ACC112 (cell line): Measurements from ENCODE around the gene MTRF1.

Source experiments
- H2AFZ ChIP-seq: fragments of 200-600 bp; sonication (generic); one replicate; pipeline ENCODE4 v1.6.0; 2017; ENCODE audit warnings: antibody characterized with exemption, low read length; ENCODE audit not compliant: unreplicated experiment
- H3K27ac ChIP-seq: fragments of 200-600 bp; sonication (generic); 2 replicates; pipeline ENCODE4 v1.5.1; 2014; ENCODE audit warnings: low read depth, mild to moderate bottlenecking, antibody characterized with exemption, low read length, moderate library complexity
- H3K27me3 ChIP-seq: fragments of 200-600 bp; sonication (generic); 2 replicates; pipeline ENCODE4 v1.6.1; 2014; ENCODE audit warnings: mild to moderate bottlenecking, antibody characterized with exemption, low read length, moderate library complexity, mixed read lengths; ENCODE audit not compliant: insufficient read depth
- H3K36me3 ChIP-seq: fragments of 200-600 bp; sonication (generic); 2 replicates; pipeline ENCODE4 v1.6.1; 2016; ENCODE audit warnings: mild to moderate bottlenecking, antibody characterized with exemption, low read length, moderate library complexity, mixed read lengths; ENCODE audit not compliant: insufficient read depth
- H3K4me1 ChIP-seq: fragments of 200-600 bp; sonication (generic); one replicate; pipeline ENCODE4 v1.6.1; 2016; ENCODE audit warnings: low read length, mixed read lengths; ENCODE audit not compliant: insufficient read depth, unreplicated experiment, control insufficient read depth
- H3K4me3 ChIP-seq: fragments of 200-600 bp; sonication (generic); 2 replicates; pipeline ENCODE4 v1.5.1; 2014; ENCODE audit warnings: mild to moderate bottlenecking, low read depth, low read length
- H3K79me2 ChIP-seq: fragments of 200-600 bp; sonication (generic); one replicate; pipeline ENCODE4 v1.6.0; 2016; ENCODE audit warnings: low read length; ENCODE audit not compliant: control insufficient read depth, unreplicated experiment, insufficient read depth

MTRF1 gene

GRCh38 chr13:41299316-41300094 lies 36.1 kb upstream of the MTRF1 start:
- no peaks in the 10 kb centered on the region for H3K27me3 ChIP-seq
- no peak overlapping the region for H3K4me3 ChIP-seq
- H3K4me1 ChIP-seq: no peaks in the 10 kb centered on the region
- H3K36me3 ChIP-seq: no peaks in the 10 kb centered on the region
- no peaks in the 10 kb centered on the region for H3K79me2 ChIP-seq
- H3K27ac ChIP-seq: no peak overlapping the region
- no peak overlapping the region for H2AFZ ChIP-seq

DNA sequence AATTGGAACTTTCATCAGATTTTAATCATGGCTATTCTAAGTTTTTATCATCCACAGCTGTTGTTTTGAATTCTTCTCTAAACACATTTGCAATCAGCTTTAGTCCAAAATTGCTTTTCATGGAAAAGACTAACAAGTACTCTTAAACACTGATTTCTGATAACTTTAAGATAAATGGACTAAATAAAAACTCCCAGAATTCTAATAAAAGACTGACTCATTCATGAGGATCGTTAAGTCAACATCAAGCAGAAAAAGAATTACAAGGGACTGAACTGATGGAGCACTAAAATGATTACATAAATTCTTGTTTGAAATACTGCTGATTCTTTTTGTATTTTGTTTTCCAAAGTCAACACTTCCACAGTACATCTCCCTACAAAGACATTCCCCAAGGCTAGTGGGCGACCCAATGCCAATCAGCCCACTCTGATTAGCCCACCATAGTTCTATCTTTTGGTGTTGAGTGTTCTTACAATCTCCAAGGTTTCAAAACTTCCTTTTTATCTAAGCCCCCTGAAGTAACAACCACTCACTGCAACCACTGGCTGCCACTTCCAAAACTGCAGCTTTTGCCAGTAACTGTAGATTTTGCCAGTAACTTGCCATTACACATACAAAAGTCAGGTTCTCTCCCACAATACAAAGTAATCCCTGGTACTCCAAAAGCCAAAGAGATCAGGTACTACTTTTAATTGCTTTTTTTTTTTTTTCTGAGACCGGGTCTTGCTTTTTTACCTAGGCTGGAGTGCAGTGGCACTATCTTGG lies 33.7 kb upstream of the MTRF1 start:
- no peak overlapping the region for H3K27ac ChIP-seq
- no peaks in the 10 kb centered on the region for H3K79me2 ChIP-seq
- H3K4me1 ChIP-seq: no peaks in the 10 kb centered on the region
- H3K36me3 ChIP-seq: no peaks in the 10 kb centered on the region
- H2AFZ ChIP-seq: no peak overlapping the region
- H3K27me3 ChIP-seq: no peaks in the 10 kb centered on the region
- no peak overlapping the region for H3K4me3 ChIP-seq

GRCh38 chr13:41295973-41296372 lies 32.6 kb upstream of the MTRF1 start:
- no peaks in the 10 kb centered on the region for H3K4me1 ChIP-seq
- no peak overlapping the region for H3K27ac ChIP-seq
- no peaks in the 10 kb centered on the region for H3K36me3 ChIP-seq
- H3K27me3 ChIP-seq: no peaks in the 10 kb centered on the region
- no peak overlapping the region for H2AFZ ChIP-seq
- H3K79me2 ChIP-seq: no peaks in the 10 kb centered on the region
- H3K4me3 ChIP-seq: no peak overlapping the region

GRCh38 chr13:41294914-41295313 lies 31.5 kb upstream of the MTRF1 start:
- Histone ChIP-seq H3K36me3 (no peaks in the 10 kb centered on the region), H3K79me2 (no peaks in the 10 kb centered on the region), H2AFZ (no peak overlapping the region), H3K27me3 (no peaks in the 10 kb centered on the region), H3K27ac (no peak overlapping the region), H3K4me1 (no peaks in the 10 kb centered on the region), H3K4me3 (no peak overlapping the region)

DNA sequence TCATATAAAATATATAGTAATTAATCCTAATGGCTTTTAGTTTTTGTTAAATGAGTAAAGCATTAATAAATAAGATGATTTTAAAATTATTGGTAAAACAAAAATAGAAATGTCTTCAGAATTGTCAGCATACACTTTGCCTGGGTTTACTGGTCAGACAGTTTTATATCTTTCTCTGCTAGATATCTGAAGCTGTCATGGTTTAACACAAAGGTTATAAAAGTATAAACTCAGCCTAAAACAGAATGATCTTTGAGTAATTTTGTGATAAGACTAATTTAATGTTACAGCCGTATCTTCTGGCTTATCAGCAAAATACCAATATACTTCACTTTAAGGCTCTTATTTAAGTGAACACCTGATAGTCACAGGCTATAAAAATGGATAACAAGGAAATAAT lies 29.9 kb upstream of the MTRF1 start:
- no peak overlapping the region for H3K27ac ChIP-seq
- H3K27me3 ChIP-seq: no peaks in the 10 kb centered on the region
- no peaks in the 10 kb centered on the region for H3K79me2 ChIP-seq
- H3K36me3 ChIP-seq: no peaks in the 10 kb centered on the region
- no peak overlapping the region for H2AFZ ChIP-seq
- H3K4me3 ChIP-seq: no peak overlapping the region
- H3K4me1 ChIP-seq: no peaks in the 10 kb centered on the region

GRCh38 chr13:41291246-41291645 lies 27.9 kb upstream of the MTRF1 start:
- Histone ChIP-seq H3K79me2 (no peaks in the 10 kb centered on the region), H2AFZ (no peak overlapping the region), H3K27ac (no peak overlapping the region), H3K36me3 (no peaks in the 10 kb centered on the region), H3K4me3 (no peak overlapping the region), H3K27me3 (no peaks in the 10 kb centered on the region), H3K4me1 (peaks cover 5% of the 10 kb centered on the region)

DNA sequence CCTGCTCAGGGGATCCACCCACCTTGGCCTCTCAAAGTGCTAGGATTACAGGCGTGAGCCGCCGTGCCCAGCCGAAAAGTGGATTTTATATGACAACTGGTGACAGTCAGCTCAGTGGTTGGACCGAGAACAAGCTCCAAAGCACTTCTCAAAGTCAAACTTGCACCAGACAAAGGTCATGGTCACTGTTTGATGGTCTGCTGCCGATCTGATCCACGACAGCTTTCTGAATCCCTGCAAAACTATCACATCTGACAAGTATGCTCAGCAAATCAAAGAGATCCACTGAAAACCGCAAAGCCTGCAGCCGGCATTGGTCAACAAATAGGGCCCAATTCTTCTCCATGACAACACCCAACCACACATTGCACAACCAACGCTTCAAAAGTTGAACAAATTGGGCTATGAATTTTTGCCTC lies 26.1 kb upstream of the MTRF1 start:
- Histone ChIP-seq H3K27me3 (no peaks in the 10 kb centered on the region), H3K36me3 (no peaks in the 10 kb centered on the region), H3K27ac (no peak overlapping the region), H3K79me2 (no peaks in the 10 kb centered on the region), H2AFZ (no peak overlapping the region), H3K4me3 (no peak overlapping the region), H3K4me1 (peaks cover 15% of the 10 kb centered on the region)

DNA sequence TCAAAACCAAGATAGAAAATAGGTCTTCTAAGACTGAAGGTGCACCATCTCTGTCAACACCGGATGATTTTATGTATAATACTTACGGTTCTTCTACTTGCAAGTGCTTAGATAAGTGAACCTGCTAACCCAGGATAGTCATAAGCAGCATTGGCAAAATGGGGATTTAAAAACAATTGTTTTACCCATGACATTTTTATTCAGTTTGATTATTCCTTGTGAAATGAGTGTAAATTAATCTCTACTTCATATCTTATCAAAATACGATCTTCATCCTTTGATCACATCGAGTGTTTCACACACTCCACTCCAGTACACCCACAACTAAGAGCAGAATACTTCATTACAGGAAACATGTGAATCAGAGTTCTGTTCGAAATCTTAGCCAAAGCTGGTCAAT lies 23.0 kb upstream of the MTRF1 start:
- H3K27me3 ChIP-seq: no peaks in the 10 kb centered on the region
- no peaks in the 10 kb centered on the region for H3K79me2 ChIP-seq
- no peak overlapping the region for H2AFZ ChIP-seq
- no peak overlapping the region for H3K27ac ChIP-seq
- no peaks in the 10 kb centered on the region for H3K36me3 ChIP-seq
- no peak overlapping the region for H3K4me3 ChIP-seq
- peaks cover 15% of the 10 kb centered on the region for H3K4me1 ChIP-seq

GRCh38 chr13:41284512-41285288 lies 21.3 kb upstream of the MTRF1 start:
- Histone ChIP-seq H3K79me2 (no peaks in the 10 kb centered on the region), H3K4me1 (peaks cover 15% of the 10 kb centered on the region), H3K4me3 (peak overlapping the region; percentile 31; the same call in 1 of the 2 replicates), H3K27ac (peak overlapping the region; percentile 83), H2AFZ (peak overlapping the region; percentile 35), H3K27me3 (no peaks in the 10 kb centered on the region), H3K36me3 (no peaks in the 10 kb centered on the region)

DNA sequence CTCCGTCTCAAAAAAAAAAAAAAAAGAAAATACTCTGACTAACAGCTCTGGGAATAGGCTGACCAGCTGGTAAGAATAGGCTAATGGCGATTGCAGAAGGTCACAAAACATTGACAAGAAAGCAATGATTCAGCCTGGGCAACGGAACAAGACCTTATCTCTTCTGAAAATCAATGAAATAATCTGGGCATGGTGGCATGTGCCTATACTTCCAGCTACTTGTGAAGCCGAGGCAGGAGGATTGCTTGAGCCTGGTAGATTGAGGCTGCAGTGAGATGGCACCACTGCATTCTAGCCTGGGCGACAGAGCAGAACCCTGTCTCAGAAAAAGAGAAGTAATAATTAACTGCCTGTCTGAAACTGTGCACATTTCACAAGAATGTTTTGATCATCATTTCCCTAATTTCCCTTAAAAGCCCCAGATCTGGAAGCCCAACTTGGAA lies 18.8 kb upstream of the MTRF1 start:
- H3K27ac ChIP-seq: no peak overlapping the region

More for the DNA sequence above, 18.8 kb upstream of the MTRF1 start:
- Histone ChIP-seq H3K4me1 (peaks cover 15% of the 10 kb centered on the region), H3K27me3 (no peaks in the 10 kb centered on the region), H2AFZ (no peak overlapping the region), H3K36me3 (no peaks in the 10 kb centered on the region), H3K4me3 (no peak overlapping the region), H3K79me2 (no peaks in the 10 kb centered on the region)
